Keratinocyte (primary cell): ENCODE results near the gene DIS3L2. TPM values are rescaled to one million over a fixed set of nuclear protein-coding genes. Genes with fewer than 3 reads are reported as not detected.

Experiments
- DNase-seq: peaks from one replicate; pipeline ENCODE4 v3.0.0-alpha.2; 2011; ENCODE audit warnings: low read depth, missing footprints, low spot score
- FAIRE-seq: peaks from 2 replicates; lab custom pipeline; 2011; peaks lifted over from hg19 to GRCh38; lab: Jason Lieb, UNC
- H2AFZ ChIP-seq: 2 replicates; pipeline ENCODE4 v1.6.0; 2012; ENCODE audit warnings: low read length, control low read depth, inconsistent platforms; ENCODE audit not compliant: control insufficient read depth
- H3K27ac ChIP-seq: 2 replicates; pipeline ENCODE4 v1.5.1; 2011; ENCODE audit warnings: low read length; ENCODE audit not compliant: control insufficient read depth, insufficient read depth
- H3K27me3 ChIP-seq: 3 replicates; pipeline ENCODE4 v1.6.0; 2011; ENCODE audit warnings: low read length; ENCODE audit not compliant: control insufficient read depth, insufficient read depth; ENCODE audit errors: extremely low read depth
- H3K36me3 ChIP-seq, 2 experiments: 2 replicates in 1 of 2; 3 replicates in 1 of 2; pipeline ENCODE4 v1.5.1; 2011; ENCODE audit warnings: low read length in 2 of 2, mild to moderate bottlenecking in 1 of 2; ENCODE audit not compliant: control insufficient read depth in 2 of 2, insufficient read depth in 2 of 2; ENCODE audit errors: extremely low read depth in 1 of 2
- H3K4me1 ChIP-seq: 3 replicates; pipeline ENCODE4 v1.5.1; 2011; ENCODE audit warnings: low read length; ENCODE audit not compliant: control insufficient read depth, insufficient read depth; ENCODE audit errors: extremely low read depth
- H3K4me2 ChIP-seq: 3 replicates; pipeline ENCODE4 v1.6.0; 2011; ENCODE audit warnings: low read depth, low read length; ENCODE audit not compliant: control insufficient read depth, insufficient read depth; ENCODE audit errors: extremely low read depth
- H3K4me3 ChIP-seq, 3 experiments: fragments of 200-600 bp in 1 of 3; sonication (generic) in 1 of 3; 2 replicates in 2 of 3; 3 replicates in 1 of 3; pipeline ENCODE4 v1.5.1; 2011 to 2016; ENCODE audit warnings: low read length in 3 of 3, mild to moderate bottlenecking in 3 of 3, control low read depth in 2 of 3, inconsistent platforms in 1 of 3, low read depth in 1 of 3, mixed read lengths in 1 of 3, mixed run types in 1 of 3, moderate library complexity in 1 of 3; ENCODE audit not compliant: control insufficient read depth in 2 of 3, insufficient read depth in 2 of 3; ENCODE audit errors: extremely low read depth in 1 of 3
- H3K79me2 ChIP-seq: 2 replicates; pipeline ENCODE4 v1.6.0; 2012; ENCODE audit warnings: low read length; ENCODE audit not compliant: control insufficient read depth, insufficient read depth
- H3K9ac ChIP-seq: 3 replicates; pipeline ENCODE4 v1.6.0; 2011; ENCODE audit warnings: low read length; ENCODE audit not compliant: control insufficient read depth, insufficient read depth; ENCODE audit errors: extremely low read depth
- H3K9me1 ChIP-seq: 3 replicates; pipeline ENCODE4 v1.6.0; 2011; ENCODE audit warnings: low read length; ENCODE audit not compliant: control insufficient read depth, insufficient read depth; ENCODE audit errors: extremely low read depth
- H3K9me3 ChIP-seq: 2 replicates; pipeline ENCODE4 v1.5.1; 2012; ENCODE audit warnings: low read depth, low read length; ENCODE audit not compliant: control insufficient read depth
- H4K20me1 ChIP-seq: 3 replicates; pipeline ENCODE4 v1.6.0; 2011; ENCODE audit warnings: low read length; ENCODE audit not compliant: control insufficient read depth, insufficient read depth; ENCODE audit errors: extremely low read depth
- EZH2 ChIP-seq: IDR thresholded peaks from one replicate; pipeline ENCODE4 v1.6.1; 2012; ENCODE audit warnings: inconsistent platforms, mild to moderate bottlenecking, low read length, moderate library complexity
- dilution Hi-C: fragments of 300-500 bp; cut with MboI; formaldehyde crosslinking; loops from one replicate; pipeline ENCODE4 v1.7.0; 2020; ENCODE audit warnings: low sequenced_read_pairs; ENCODE audit not compliant: extremely low pct_ligation_motif_present
- polyA plus RNA-seq, 5 experiments: library from polyadenylated mRNA; depleted of rRNA in 3 of 5; stranded (reverse) in 3 of 5; stranded (forward) in 1 of 5; unstranded in 1 of 5; fragments of >200 nt; gene quantifications; 1 replicate in 1 of 5; 2 replicates in 3 of 5; 3 replicates in 1 of 5; pipeline versions ENCODE4 v1.2.1 to v1.2.3, GENCODE V29; 2011 to 2012; ENCODE audit warnings: missing spikeins in 2 of 5, low read depth in 1 of 5, low replicate concordance in 1 of 5
- TF ChIP-seq, protein P1 (sequence below), 3 experiments: IDR thresholded peaks in 1 of 3; conservative IDR thresholded peaks in 1 of 3; optimal IDR thresholded peaks in 1 of 3; 2 replicates in 2 of 3; 3 replicates in 1 of 3; pipeline versions ENCODE3 to v1.5.1; 2011; ENCODE audit warnings: low read length in 3 of 3, mild to moderate bottlenecking in 3 of 3, moderate library complexity in 2 of 3, control low read depth in 1 of 3, inconsistent platforms in 1 of 3; ENCODE audit not compliant: insufficient read depth in 2 of 3; ENCODE audit errors: extremely low read depth in 1 of 3

Gene DIS3L2
- polyA plus RNA-seq, 1 donor (not counting 4 experiments of a cell fraction or from before 2014, with no cell fraction given), result 8.6 TPM

DNA sequence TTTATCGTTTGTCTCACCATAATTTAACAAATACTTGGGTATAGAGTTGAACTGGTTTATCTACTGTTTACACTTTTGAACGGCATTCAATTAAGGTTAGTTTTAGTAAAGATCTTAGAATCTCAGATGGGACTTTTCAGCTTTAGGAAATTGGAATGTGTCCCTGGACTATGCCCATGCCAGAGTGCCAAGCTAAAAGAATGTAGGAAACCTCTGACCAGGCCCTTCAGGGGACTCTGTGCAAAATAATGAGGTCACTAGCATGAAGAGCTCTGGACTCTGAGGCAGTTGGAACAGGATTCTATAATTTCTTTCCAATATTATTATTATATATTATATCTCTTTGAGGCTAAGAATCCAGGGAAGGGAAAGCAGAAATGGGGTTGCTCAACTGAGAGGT lies 13.5 kb downstream of the DIS3L2 start:
- H3K9me1 ChIP-seq, result no peaks in the 10 kb centered on the region
- no peak for DNase-seq
- H3K27me3 ChIP-seq, result no peaks in the 10 kb centered on the region
- H3K4me2 ChIP-seq, result no peak overlapping the region
- peaks cover 0 to 3% of the 10 kb centered on the region in 2 experiments for H3K36me3 ChIP-seq
- H3K79me2 ChIP-seq, result peaks cover 13% of the 10 kb centered on the region
- H3K9ac ChIP-seq, result no peak overlapping the region
- H4K20me1 ChIP-seq, result no peaks in the 10 kb centered on the region
- dilution Hi-C loops, result no loop called here
- H2AFZ ChIP-seq, result no peak overlapping the region
- H3K4me1 ChIP-seq, result peaks cover 8% of the 10 kb centered on the region
- no peak overlapping the region for H3K4me3 ChIP-seq
- FAIRE-seq, result no peak
- H3K27ac ChIP-seq, result no peak overlapping the region
- no peak for TF ChIP-seq EZH2
- TF ChIP-seq, protein P1, sequence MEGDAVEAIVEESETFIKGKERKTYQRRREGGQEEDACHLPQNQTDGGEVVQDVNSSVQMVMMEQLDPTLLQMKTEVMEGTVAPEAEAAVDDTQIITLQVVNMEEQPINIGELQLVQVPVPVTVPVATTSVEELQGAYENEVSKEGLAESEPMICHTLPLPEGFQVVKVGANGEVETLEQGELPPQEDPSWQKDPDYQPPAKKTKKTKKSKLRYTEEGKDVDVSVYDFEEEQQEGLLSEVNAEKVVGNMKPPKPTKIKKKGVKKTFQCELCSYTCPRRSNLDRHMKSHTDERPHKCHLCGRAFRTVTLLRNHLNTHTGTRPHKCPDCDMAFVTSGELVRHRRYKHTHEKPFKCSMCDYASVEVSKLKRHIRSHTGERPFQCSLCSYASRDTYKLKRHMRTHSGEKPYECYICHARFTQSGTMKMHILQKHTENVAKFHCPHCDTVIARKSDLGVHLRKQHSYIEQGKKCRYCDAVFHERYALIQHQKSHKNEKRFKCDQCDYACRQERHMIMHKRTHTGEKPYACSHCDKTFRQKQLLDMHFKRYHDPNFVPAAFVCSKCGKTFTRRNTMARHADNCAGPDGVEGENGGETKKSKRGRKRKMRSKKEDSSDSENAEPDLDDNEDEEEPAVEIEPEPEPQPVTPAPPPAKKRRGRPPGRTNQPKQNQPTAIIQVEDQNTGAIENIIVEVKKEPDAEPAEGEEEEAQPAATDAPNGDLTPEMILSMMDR (optimal IDR thresholded peaks at IDR 0.05 in 1 of 3, IDR thresholded peaks at IDR 0.05 in 1 of 3, conservative IDR thresholded peaks at IDR 0.05 in 1 of 3; ENCODE audit: extremely low read depth in 1 of 3, insufficient read depth in 2 of 3, low read length in 3 of 3), result no peak
- no peaks in the 10 kb centered on the region for H3K9me3 ChIP-seq

DNA sequence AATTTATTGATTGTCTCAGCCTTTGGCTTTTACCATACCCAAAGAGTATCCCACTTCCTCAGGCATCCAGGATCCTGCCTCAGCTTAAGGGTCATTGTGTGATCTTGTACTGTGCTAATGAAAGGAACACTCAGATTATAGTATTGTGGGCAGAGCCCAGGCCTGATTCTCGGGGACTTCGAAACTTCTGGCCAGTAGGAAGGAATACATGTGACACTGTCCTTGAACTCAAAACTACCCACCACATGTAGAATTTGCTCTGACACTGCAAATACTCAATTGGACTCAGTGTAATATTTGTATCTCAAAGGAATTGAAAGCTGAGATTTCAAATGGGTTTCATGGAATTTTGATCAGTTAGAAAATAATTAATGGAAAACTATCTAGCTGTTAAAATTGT lies 15.9 kb downstream of the DIS3L2 start:
- no peak for FAIRE-seq
- Histone ChIP-seq H3K9me3 (no peaks in the 10 kb centered on the region), H3K9me1 (no peaks in the 10 kb centered on the region), H3K79me2 (peaks cover 2% of the 10 kb centered on the region), H3K27me3 (no peaks in the 10 kb centered on the region), H4K20me1 (no peaks in the 10 kb centered on the region), H3K27ac (no peak overlapping the region), H3K4me1 (peaks cover 6% of the 10 kb centered on the region), H3K36me3 (peaks cover 0 to 3% of the 10 kb centered on the region in 2 experiments), H3K9ac (no peak overlapping the region), H2AFZ (no peak overlapping the region), H3K4me2 (no peak overlapping the region), H3K4me3 (no peak overlapping the region)
- dilution Hi-C loops, result no loop called here
- TF ChIP-seq EZH2, result no peak
- TF ChIP-seq, protein P1 (optimal IDR thresholded peaks at IDR 0.05 in 1 of 3, IDR thresholded peaks at IDR 0.05 in 1 of 3, conservative IDR thresholded peaks at IDR 0.05 in 1 of 3; ENCODE audit: extremely low read depth in 1 of 3, insufficient read depth in 2 of 3, low read length in 3 of 3), result no peak
- DNase-seq, result no peak
